CD14-positive monocyte (primary cell): ENCODE data around the gene HNRNPF. TPM values are rescaled to one million over a fixed set of nuclear protein-coding genes. Genes with fewer than 3 reads are reported as not detected.

Experiments
- DNase-seq, 3 donors: peaks; one replicate each; pipeline ENCODE4 v3.0.0-alpha.2; 2011 to 2022
- H2AFZ ChIP-seq: 2 replicates; pipeline ENCODE4 v1.6.0; 2012; ENCODE audit warnings: mild to moderate bottlenecking, low read depth, low read length, inconsistent platforms; ENCODE audit not compliant: insufficient read depth, poor library complexity, severe bottlenecking
- H3K27ac ChIP-seq, 2 donors: 1 replicate in 1 of 2; 2 replicates in 1 of 2; pipeline ENCODE4 v1.5.1; 2012 to 2013; ENCODE audit warnings: low read length in 2 of 2, control low read depth in 1 of 2, inconsistent platforms in 1 of 2, low read depth in 1 of 2, mild to moderate bottlenecking in 1 of 2
- H3K27me3 ChIP-seq, 2 donors: one replicate each; pipeline versions ENCODE4 v1.6.0 to v1.6.1; 2011 to 2013; ENCODE audit warnings: low read length in 2 of 2; ENCODE audit not compliant: control insufficient read depth in 2 of 2, insufficient read depth in 2 of 2
- H3K36me3 ChIP-seq, 2 donors: replicated peaks in 1 of 2; 1 replicate in 1 of 2; 2 replicates in 1 of 2; pipeline versions ENCODE4 v1.5.1 to v1.6.1; 2012 to 2013; ENCODE audit warnings: low read length in 2 of 2, control low read depth in 1 of 2, inconsistent platforms in 1 of 2, mild to moderate bottlenecking in 1 of 2; ENCODE audit not compliant: insufficient read depth in 2 of 2, control insufficient read depth in 1 of 2
- H3K4me1 ChIP-seq, 2 donors: 1 replicate in 1 of 2; 2 replicates in 1 of 2; pipeline versions ENCODE4 v1.5.1 to v1.6.1; 2012 to 2013; ENCODE audit warnings: low read length in 2 of 2, control low read depth in 1 of 2, inconsistent platforms in 1 of 2, mild to moderate bottlenecking in 1 of 2, moderate library complexity in 1 of 2; ENCODE audit not compliant: insufficient read depth in 2 of 2, control insufficient read depth in 1 of 2
- H3K4me2 ChIP-seq: replicated peaks from 2 replicates; pipeline ENCODE3; 2012; ENCODE audit warnings: low read length, moderate library complexity, mild to moderate bottlenecking; ENCODE audit not compliant: poor library complexity, severe bottlenecking; ENCODE audit errors: extremely low read depth
- H3K4me3 ChIP-seq, 3 experiments: fragments of 200-600 bp in 1 of 3; sonication (generic) in 1 of 3; replicated peaks in 1 of 3; 1 replicate in 2 of 3; 2 replicates in 1 of 3; pipeline ENCODE4 v1.5.1; 2011 to 2013; ENCODE audit warnings: low read length in 3 of 3, mild to moderate bottlenecking in 3 of 3, control low read depth in 2 of 3, low read depth in 2 of 3, inconsistent platforms in 1 of 3, moderate library complexity in 1 of 3
- H3K79me2 ChIP-seq: 2 replicates; pipeline ENCODE4 v1.6.0; 2012; ENCODE audit warnings: mild to moderate bottlenecking, control low read depth, inconsistent platforms, low read length, moderate library complexity; ENCODE audit not compliant: insufficient read depth
- H3K9ac ChIP-seq: 2 replicates; pipeline ENCODE4 v1.6.0; 2017; ENCODE audit warnings: low read length, mild to moderate bottlenecking; ENCODE audit not compliant: insufficient read depth, poor library complexity, severe bottlenecking
- H3K9me3 ChIP-seq, 2 donors: replicated peaks in 1 of 2; 1 replicate in 1 of 2; 2 replicates in 1 of 2; pipeline versions ENCODE4 v1.5.1 to v1.6.1; 2012 to 2013; ENCODE audit warnings: low read length in 2 of 2, control low read depth in 1 of 2; ENCODE audit not compliant: control insufficient read depth in 1 of 2, insufficient read depth in 1 of 2
- H4K20me1 ChIP-seq: 2 replicates; pipeline ENCODE4 v1.6.0; 2012; ENCODE audit warnings: mild to moderate bottlenecking, low read length, control low read depth, moderate library complexity; ENCODE audit not compliant: insufficient read depth
- H3K27ac Mint-ChIP-seq, 7 donors: one replicate each; pipeline ENCODE4 v1.8.0; 2020; ENCODE audit warnings: mild to moderate bottlenecking in 7 of 7, mixed read lengths in 7 of 7, moderate library complexity in 6 of 7, inconsistent platforms in 2 of 7
- H3K27me3 Mint-ChIP-seq, 3 donors: one replicate each; pipeline ENCODE4 v1.8.0; 2021 to 2022; ENCODE audit warnings: low read depth in 3 of 3, mild to moderate bottlenecking in 3 of 3, mixed read lengths in 3 of 3, moderate library complexity in 3 of 3, inconsistent platforms in 1 of 3
- H3K36me3 Mint-ChIP-seq, 2 donors: one replicate each; pipeline ENCODE4 v1.8.0; 2020; ENCODE audit warnings: mixed read lengths in 2 of 2, inconsistent platforms in 1 of 2, mild to moderate bottlenecking in 1 of 2
- H3K4me1 Mint-ChIP-seq: one replicate; pipeline ENCODE4 v1.8.0; 2020; ENCODE audit warnings: mild to moderate bottlenecking, mixed read lengths
- H3K4me3 Mint-ChIP-seq, 2 donors: one replicate each; pipeline ENCODE4 v1.8.0; 2020; ENCODE audit warnings: mild to moderate bottlenecking in 2 of 2, mixed read lengths in 2 of 2, moderate library complexity in 1 of 2
- H3K9me3 Mint-ChIP-seq, 7 donors: one replicate each; pipeline ENCODE4 v1.8.0; 2020 to 2022; ENCODE audit warnings: mixed read lengths in 7 of 7, mild to moderate bottlenecking in 6 of 7, moderate library complexity in 6 of 7, inconsistent platforms in 2 of 7
- WGBS: methylation state at CpG from one replicate; pipeline ENCODE4 v1.1.5; 2013; ENCODE audit warnings: missing lambda C conversion rate; ENCODE audit not compliant: insufficient coverage; 5-methylcytosine and 5-hydroxymethylcytosine counted together
- intact Hi-C, 2 donors: fragments of 100-400 bp; cut with micrococcal nuclease; formaldehyde crosslinking; loops; one replicate each; pipeline versions ENCODE4 v1.15.0 to v1.15.1; 2023
- polyA plus RNA-seq, 3 donors: library from polyadenylated mRNA; depleted of rRNA in 1 of 3; unstranded in 2 of 3; stranded (reverse) in 1 of 3; fragments of 300-500 nt in 2 of 3; fragments of >200 nt in 1 of 3; fragmentation: Illumina TruSeq in 2 of 3; gene quantifications; 1 replicate in 2 of 3; 2 replicates in 1 of 3; pipeline ENCODE4 v1.2.3, GENCODE V29; 2012 to 2021
- TF ChIP-seq, protein P1 (sequence below): fragments of 200-600 bp; IDR thresholded peaks from one replicate; pipeline ENCODE4 v1.8.0; 2022; ENCODE audit warnings: antibody characterized with exemption, mild to moderate bottlenecking

Gene HNRNPF
- polyA plus RNA-seq, 3 donors = 115 to 189 (median 188) TPM

DNA sequence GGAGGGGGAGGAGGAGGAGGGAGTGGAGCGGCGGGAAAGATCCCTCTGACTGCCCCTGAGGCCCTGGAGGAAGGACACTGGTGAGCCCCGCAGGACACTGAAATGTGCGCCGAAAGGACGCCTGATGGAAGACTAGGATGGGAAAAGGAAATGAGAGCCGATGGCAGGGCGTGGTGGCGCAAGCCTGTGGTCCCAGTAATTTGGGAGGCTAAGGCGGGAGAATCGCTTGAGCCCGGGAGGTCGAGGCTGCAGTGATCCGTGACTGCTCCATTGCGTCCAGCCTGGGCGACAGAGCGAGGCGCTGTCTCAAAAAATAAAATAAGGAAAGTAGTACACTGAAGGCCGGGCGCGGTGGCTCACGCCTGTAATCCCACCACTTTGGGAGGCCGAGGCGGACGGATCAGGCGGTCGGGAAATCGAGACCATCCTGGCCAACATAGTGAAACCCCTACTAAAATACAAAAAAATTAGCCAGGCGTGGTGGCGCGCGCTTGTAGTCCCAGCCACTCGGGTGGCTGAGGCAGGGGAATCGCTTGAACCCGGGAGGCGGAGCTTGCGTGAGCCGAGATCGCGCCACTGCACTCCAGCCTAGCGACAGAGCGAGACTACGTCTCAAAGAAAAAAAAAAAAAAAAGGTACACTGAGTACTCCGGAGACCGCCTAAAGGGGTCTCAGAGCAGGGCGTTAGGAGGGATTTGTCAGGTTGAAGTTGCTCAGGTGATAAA is 561 bp upstream of the HNRNPF start:
- H3K4me3 Mint-ChIP-seq = peak overlapping the region; percentile 96 to 100
- intact Hi-C loops = loop anchor here in 1 of 2 donors (2.0 kb wide), 1 partner anchor 15 kb away; no protein-coding TSS in a partner anchor
- Histone ChIP-seq H3K36me3 (no peaks in the 10 kb centered on the region), H3K79me2 (peaks cover 53% of the 10 kb centered on the region), H3K27me3 (no peaks in the 10 kb centered on the region), H3K9me3 (no peaks in the 10 kb centered on the region), H4K20me1 (peaks cover 32% of the 10 kb centered on the region), H3K27ac (peak overlapping the region; percentile 94 to 99), H3K4me2 (peak overlapping the region; percentile 96), H3K4me3 (peak overlapping the region; percentile 65 to 86 (median 71)), H3K9ac (peak overlapping the region; percentile 97), H2AFZ (peak overlapping the region; percentile 65), H3K4me1 (peaks cover 34 to 48% of the 10 kb centered on the region in 2 donors)
- 2% methylated on average over 41 of the region's 46 CpGs for WGBS
- peak; percentile 12 to 35 (median 26) for DNase-seq
- peaks cover 0 to 2% (median 0%) of the 10 kb centered on the region in 7 donors for H3K9me3 Mint-ChIP-seq
- H3K4me1 Mint-ChIP-seq = peaks cover 34% of the 10 kb centered on the region
- no peaks in the 10 kb centered on the region for H3K36me3 Mint-ChIP-seq
- TF ChIP-seq, protein P1, sequence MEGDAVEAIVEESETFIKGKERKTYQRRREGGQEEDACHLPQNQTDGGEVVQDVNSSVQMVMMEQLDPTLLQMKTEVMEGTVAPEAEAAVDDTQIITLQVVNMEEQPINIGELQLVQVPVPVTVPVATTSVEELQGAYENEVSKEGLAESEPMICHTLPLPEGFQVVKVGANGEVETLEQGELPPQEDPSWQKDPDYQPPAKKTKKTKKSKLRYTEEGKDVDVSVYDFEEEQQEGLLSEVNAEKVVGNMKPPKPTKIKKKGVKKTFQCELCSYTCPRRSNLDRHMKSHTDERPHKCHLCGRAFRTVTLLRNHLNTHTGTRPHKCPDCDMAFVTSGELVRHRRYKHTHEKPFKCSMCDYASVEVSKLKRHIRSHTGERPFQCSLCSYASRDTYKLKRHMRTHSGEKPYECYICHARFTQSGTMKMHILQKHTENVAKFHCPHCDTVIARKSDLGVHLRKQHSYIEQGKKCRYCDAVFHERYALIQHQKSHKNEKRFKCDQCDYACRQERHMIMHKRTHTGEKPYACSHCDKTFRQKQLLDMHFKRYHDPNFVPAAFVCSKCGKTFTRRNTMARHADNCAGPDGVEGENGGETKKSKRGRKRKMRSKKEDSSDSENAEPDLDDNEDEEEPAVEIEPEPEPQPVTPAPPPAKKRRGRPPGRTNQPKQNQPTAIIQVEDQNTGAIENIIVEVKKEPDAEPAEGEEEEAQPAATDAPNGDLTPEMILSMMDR = no peak
- H3K27me3 Mint-ChIP-seq = peaks cover 0 to 3% (median 1%) of the 10 kb centered on the region in 3 donors
- H3K27ac Mint-ChIP-seq = peak overlapping the region; percentile 99 to 100 (median 100)

DNA sequence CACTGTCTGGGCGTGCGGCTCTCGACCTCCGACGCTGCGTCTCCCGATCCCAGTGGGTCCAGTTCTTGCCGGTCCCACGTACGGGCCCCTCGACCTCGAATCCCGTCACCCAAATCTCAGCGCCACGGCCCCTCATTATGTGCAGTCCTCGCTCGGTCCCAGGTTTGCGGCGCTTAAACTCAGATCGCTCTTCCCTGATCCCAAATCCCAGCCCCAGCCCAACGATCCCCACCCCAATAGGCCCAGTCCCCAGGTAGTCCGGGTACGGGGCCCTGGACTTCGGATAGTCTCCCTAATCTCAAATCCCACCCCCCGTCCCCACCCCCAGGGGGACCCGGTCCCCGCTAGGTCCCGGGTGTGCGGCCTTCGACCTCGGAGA is 666 bp downstream of the HNRNPF start:
- H2AFZ ChIP-seq = peak overlapping the region; percentile 37
- H3K79me2 ChIP-seq = peaks cover 66% of the 10 kb centered on the region
- DNase-seq = no peak
- H3K4me1 Mint-ChIP-seq = peaks cover 44% of the 10 kb centered on the region
- H3K36me3 Mint-ChIP-seq = peaks cover 2 to 9% of the 10 kb centered on the region in 2 donors
- H3K27me3 ChIP-seq = no peaks in the 10 kb centered on the region
- intact Hi-C loops = loop anchor here in 1 of 2 donors (2.0 kb wide), 1 partner anchor 14 kb away; no protein-coding TSS in a partner anchor
- TF ChIP-seq, protein P1 = peak; percentile 12
- H3K27me3 Mint-ChIP-seq = peaks cover 0 to 3% (median 1%) of the 10 kb centered on the region in 3 donors
- H3K4me3 ChIP-seq = peak overlapping the region; percentile 59 to 86 (median 65)
- peaks cover 0 to 8% of the 10 kb centered on the region in 2 donors for H3K36me3 ChIP-seq
- H3K4me2 ChIP-seq = peak overlapping the region; percentile 96
- H4K20me1 ChIP-seq = peaks cover 45% of the 10 kb centered on the region
- peaks cover 38 to 55% of the 10 kb centered on the region in 2 donors for H3K4me1 ChIP-seq
- peak overlapping the region; percentile 94 to 99 for H3K27ac ChIP-seq
- peak overlapping the region; percentile 96 for H3K4me3 Mint-ChIP-seq
- peaks cover 0 to 2% (median 0%) of the 10 kb centered on the region in 7 donors for H3K9me3 Mint-ChIP-seq
- peak overlapping the region; percentile 99 to 100 (median 100) for H3K27ac Mint-ChIP-seq
- peak overlapping the region; percentile 97 for H3K9ac ChIP-seq
- no peaks in the 10 kb centered on the region for H3K9me3 ChIP-seq
- WGBS = under 1% methylated on average over 24 of the region's 31 CpGs
